HG02759 (cell line): Measurements from ENCODE around the gene RIBC2.
"Not testable (repeated sequence)": the region's sequence is repeated elsewhere in the genome, so short reads cannot be mapped to it uniquely, and the experiment has no call there.

ENCODE experiments used
- ATAC-seq: cut with Tn5 transposase; IDR thresholded peaks from one replicate; pipeline ENCODE4 v1.9.1; 2021; ENCODE audit warnings: mild to moderate bottlenecking, moderate library complexity; ENCODE audit not compliant: unreplicated experiment

Gene RIBC2

DNA sequence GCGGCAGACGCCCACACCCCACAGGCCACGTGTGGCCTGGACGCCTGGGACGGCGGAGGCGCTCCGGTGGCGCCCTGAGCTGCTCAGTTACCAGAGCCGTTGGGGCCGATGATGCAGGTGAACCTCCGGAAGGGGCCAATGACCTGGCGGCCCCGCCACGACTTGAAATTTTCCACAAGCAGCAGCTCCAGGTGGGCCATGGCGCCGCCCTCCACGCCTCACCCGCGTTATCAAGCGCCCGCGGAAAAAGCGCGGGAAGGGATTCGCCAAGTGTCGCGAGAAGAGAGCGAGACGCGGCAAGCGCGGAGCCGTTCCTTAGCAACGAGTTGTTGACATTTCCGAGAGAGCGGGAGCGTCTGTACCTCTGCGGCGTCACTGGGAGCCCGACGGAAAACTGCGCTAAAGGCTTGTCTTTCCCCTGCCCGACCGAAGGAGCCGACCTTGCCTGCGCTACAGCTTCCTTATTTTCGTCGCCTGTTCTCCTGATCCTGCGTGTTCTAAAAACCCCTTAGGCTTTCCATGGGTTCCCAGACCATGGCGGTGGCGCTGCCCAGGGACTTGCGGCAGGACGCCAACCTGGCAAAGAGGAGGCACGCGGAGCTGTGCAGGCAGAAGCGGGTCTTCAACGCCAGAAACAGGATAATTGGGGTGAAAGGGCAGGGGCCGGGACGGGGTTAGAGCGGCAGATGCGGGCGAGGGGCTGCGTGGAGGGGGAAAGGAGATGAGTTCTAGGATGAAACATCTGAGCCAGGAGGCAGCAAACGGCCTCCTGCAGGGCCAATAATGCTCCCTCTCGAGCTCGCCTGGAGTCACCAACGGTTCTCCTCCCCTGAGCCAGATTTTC is at the start of gene RIBC2, which contains the start of gene SMC1B:
RIBC2 (plus strand) TSS at position 326 of the 844 bp plus-strand sequence; CDS start at position 520, 194 bp downstream.
SMC1B (minus strand) TSS at position 232 of the 844 bp plus-strand sequence; CDS start at position 200, 32 bp downstream.
- ATAC-seq: no peak

DNA sequence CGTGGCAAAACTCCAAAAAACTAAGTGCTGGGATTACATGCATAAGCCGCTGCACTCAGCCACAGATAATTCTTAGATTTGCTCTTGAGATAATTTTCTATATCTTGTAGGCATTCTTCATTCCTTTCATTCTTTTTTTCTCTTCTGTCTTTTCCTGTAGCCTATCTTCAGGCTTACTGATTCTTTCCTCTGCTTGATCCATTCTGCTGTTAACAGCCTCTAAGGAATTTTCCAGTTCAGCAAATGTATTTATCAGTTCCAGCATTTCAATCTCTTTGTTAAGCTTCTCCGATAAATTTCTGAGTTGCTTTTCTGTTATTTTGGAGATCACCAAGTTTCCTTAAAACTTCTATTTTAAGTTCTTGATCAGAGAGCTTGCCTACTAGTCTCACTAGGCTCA is 46.8 kb upstream of the RIBC2 start:
- ATAC-seq: no peak

DNA sequence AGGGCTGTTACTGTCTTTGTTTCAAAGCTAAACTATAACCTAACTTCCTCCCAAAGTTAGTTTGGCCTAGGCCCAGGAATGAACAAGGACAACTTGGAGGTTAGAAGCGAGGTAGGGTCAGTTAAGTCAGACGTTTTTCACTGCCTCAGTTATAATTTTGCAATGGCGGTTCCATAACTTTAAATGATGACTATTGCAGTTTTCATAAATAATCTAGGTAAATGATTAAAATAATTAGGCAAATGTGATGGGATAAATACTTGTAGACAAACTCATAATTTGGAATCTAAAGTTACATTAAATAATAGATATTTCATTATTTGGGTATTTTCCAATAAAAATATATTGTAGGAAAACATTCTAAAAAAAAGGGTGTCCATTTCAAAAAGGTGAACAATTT is 39.9 kb upstream of the RIBC2 start:
- ATAC-seq: not testable (repeated sequence)

DNA sequence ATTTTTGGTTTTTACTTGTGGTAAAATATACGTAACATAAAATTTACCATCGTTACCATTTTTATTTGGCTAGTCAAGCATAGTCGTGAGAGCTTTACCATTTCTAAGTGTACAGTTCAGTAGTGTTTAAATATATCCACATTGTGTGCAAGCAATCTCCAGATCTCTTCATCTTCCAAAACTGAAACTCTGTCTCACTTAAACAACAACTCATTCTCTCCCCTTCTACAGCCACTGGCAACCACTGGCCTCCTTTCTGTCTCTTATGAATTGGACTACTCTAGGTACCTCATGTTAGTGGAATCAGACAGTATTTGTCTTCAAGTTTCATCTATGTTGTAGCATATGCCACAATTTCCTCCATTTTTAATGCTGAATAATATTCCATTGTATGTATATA is 37.5 kb upstream of the RIBC2 start:
- ATAC-seq: no peak

DNA sequence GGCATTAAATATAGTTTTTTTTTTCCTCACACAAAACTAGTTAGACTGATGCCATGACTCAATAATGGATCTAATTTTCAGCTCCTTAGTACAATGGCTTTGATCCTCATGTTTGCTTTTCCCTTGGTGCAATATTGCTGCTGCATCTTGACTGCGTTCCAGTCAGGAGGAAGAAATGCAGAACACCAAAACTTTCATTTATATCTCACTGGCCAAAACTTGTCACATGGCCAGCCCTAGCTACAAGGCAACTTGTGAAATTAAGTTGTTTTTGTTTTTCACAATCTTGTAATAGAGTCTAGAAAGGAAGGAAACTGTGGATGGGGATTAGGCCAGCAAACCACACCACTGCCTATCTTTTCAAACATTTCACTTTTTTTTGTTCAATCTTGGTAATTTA is 36.8 kb upstream of the RIBC2 start:
- no peak for ATAC-seq

- ATAC-seq: no peak
These were observed 32.1 kb upstream of the RIBC2 start for GRCh38 chr22:45381348-45381747.

- no peak for ATAC-seq
These were observed 23.9 kb upstream of the RIBC2 start for GRCh38 chr22:45389546-45389945.

DNA sequence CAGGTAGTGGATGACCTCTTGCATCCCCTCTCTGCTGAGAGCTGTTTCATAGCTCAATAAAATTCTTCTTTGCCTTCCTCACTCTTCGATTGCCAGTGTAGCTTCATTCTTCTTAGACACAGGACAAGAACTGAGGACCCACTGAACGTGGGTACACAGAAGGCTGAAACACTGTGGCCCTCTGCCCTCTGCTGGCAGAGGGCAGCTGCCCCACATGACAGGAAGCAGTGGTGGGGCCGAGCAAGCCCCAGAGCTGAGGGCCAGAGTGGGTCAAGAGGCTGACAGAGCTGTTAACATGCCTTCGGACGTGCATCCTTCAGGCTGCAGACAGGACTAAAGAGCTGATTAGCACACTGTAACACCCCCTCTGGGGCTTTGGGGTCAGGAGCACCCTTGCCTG is 15.7 kb upstream of the RIBC2 start:
- ATAC-seq: no peak

- ATAC-seq: no peak
These were observed 15.3 kb upstream of the RIBC2 start for GRCh38 chr22:45398214-45398613.

GRCh38 chr22:45399712-45400445 is 13.6 kb upstream of the RIBC2 start:
- no peak for ATAC-seq

DNA sequence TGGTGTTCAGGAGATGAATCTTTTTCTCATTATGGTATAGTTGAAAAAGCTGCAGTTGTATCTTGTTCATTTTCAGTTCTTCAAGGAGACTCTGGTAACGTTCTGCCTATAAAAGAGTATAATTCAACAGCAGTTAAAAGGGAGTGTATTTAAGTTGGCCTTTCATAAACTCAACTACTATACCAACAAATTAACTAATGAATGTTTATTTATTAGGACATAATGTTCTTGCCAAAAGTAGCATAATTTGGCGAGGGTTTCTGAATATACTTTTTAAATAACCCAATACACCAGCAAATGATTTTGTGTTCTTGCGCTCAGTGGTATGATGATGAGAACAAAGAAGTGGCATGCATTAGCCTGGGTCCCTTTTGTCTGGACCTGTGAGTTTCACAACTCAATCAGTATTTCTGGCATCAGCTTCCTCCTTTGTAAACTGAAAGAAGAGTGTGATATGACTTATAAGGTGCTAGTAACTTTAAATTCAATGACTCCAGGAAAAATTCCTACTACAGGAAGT is 11.0 kb upstream of the RIBC2 start:
- ATAC-seq: no peak

DNA sequence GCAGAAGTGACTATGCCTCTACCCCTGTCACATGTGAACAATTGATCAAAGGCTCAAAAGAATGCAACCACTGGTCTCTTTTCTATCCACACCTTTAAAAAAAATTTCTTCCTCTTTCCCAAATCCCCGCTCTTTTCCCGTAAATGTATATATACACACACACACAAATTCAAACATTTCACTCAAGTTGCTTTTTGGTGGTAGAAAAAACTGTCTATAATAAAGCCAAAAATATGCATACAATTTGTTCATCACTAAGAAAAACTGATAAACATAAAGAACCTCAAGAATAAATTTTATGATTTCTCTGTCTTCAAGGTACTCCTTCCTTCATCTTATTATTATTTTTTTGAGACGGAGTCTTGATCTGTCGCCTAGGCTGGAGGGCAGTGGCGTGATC is 5.7 kb upstream of the RIBC2 start:
- no peak for ATAC-seq

- no peak for ATAC-seq
These were observed 503 bp upstream of the RIBC2 start for GRCh38 chr22:45413013-45413367.

- no peak for ATAC-seq
These were observed 4.7 kb downstream of the RIBC2 start for GRCh38 chr22:45418056-45418769.

- no peak for ATAC-seq
These were observed 5.3 kb downstream of the RIBC2 start for GRCh38 chr22:45418770-45419138.

GRCh38 chr22:45420011-45420410 is 6.5 kb downstream of the RIBC2 start:
- no peak for ATAC-seq

GRCh38 chr22:45420539-45420938 is 7.0 kb downstream of the RIBC2 start:
- no peak for ATAC-seq

DNA sequence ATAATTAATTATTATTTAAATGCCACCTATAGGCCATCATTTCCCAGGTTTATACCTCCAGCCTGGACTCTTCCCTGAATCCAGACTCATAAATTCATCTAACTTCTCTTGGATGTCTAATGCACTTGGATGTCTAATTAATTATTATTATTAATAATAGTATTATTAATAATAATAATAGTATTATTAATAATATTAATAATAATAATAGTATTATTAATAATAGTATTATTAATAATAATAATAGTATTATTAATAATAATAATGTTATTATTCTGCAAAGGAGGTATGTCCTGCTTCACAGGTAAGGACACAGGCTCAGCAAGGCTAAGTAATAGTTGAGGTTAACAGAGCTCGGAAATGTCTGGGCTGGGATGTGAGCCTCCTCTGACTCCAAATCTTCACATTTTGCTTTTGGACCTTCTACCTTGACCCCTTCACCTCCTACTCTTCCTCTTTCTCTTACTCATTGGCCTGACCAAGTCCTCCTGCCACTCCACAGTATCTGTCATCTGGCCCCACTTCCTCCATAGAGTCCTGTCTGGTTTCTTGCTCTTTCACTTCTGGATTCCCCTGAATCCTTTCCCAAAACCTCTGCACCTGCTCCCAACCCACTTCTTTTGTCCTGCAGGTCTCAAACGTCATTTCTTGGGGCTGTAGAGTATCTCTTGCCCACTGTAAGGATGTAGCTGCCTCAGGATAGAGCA is 8.0 kb downstream of the RIBC2 start:
- no peak for ATAC-seq

DNA sequence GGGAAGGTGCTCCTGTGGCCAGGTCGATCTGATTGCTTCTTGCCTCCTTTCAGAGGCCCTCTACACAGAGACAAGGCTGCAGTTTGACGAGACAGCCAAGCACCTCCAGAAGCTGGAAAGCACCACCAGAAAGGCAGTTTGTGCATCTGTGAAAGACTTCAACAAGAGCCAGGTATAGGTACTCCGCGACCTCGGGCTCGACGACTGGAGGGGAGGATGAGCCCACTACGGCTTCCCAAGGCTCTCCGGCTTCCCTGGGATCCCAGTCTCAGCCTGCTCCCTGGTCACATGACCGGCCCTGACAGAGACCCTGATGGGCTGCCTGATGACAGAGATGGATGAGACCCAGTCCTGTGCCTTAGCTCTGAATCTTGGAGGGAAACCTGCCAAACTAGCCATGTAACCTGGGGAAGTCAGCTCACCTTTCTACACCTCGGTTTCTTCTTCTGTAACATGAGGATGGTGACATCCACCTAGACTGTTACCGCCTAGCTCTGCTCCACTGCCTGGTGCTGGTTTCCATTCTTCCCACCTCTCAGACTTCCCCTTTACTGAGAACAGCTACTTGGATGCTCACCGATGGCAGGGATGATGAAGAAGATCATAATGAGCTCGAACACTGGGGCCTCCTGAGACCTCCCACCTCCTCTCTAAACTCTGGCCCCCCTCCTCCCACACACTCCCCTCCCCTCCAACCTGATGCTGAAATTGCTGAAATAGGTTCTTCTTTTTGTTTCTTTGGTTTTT is 8.9 kb downstream of the RIBC2 start:
- no peak for ATAC-seq

- ATAC-seq: no peak
These were observed 10.0 kb downstream of the RIBC2 start for GRCh38 chr22:45423524-45423923.
